ENCODE results near the gene GNPTG.

Gene GNPTG

DNA sequence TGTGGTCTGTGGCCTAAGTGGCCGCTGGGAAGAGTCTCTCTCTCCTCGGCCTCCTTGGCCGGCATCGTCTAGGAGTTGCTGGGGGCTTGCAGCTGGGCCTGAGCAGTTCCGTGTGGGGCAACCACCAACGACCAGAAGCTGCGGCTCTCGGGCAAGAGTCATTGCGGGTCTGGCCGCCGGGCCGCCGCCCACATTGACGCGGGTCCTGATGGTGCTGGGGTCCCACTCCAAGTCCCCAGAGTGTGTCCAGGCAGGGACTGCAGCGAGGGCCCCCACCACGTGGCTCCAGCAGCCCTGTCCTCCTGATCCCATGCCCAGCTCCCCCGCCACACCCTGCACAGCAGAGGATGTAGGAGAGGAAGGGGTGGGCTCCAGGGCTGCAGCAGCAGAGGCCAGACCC is 31.8 kb downstream of the GNPTG start:
- DNase-seq (ENCODE audit: insufficient read length, low spot score) = no peak
- no peak for TF ChIP-seq POLR2A (IDR thresholded peaks at IDR 0.05; ENCODE audit: low read depth, low read length)
- no peak for FAIRE-seq

DNA sequence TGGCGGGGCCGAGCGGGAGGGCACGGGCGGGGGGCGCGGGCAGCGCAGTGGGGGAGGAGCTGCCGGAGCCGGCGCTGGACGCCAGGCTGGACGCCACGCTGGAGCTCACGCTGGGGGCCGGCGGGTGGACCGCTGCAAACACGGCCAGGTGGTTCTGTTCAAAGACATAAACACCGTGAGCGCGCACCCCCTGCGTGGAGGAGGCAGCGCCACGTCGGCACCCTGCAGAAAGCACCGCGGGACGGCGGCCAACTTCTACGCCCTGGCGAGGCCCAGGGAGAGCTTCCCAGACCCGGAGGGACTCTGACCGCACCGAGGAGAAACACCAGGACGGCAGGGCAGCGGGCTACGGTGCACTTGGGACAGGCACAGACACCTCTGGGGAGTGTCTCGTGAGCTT is 33.5 kb downstream of the GNPTG start:
- TF ChIP-seq POLR2A (IDR thresholded peaks at IDR 0.05; ENCODE audit: low read depth, low read length) = no peak
- DNase-seq (ENCODE audit: insufficient read length, low spot score) (no peak), FAIRE-seq (no peak)

DNA sequence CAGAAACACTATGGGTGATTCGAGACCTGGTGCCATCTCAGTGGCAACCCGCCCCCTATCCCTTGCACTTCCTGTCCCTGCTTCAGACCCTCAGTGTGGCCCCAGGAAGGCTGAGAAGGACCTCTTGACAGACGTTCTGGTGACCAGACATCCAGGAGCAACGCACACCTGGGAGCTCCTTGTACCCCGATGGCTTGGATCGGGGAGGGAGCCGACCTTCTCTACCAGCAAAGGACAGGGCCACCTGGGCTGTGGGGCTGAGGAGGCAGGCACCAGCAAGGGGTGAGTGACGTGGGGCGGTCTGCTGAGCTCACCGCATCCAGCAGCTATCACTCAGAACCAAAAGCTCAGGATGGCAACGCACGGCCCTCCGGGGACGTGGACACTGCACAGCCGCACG is 35.6 kb downstream of the GNPTG start:
- no peak for FAIRE-seq
- no peak for DNase-seq (ENCODE audit: insufficient read length, low spot score)
- TF ChIP-seq POLR2A (IDR thresholded peaks at IDR 0.05; ENCODE audit: low read depth, low read length) = no peak

DNA sequence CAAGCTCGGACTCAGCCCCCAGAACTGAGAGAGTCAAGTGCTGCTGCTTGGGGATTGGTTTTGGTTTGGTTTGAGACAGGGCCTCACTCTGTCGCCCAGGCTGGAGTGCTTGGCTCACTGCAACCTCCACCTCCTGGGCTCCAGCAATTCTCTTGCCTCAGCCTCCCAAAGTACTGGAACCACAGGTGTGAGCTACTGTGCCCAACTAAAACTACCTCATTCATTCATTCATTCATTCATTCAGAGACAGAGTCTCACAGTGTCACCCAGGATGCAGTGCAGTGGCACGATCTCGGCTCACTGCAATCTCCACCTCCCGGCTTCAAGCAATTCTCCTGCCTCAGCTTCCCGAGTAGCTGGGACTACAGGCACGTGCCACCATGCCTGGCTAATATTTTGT is 38.0 kb downstream of the GNPTG start:
- no peak for DNase-seq (ENCODE audit: insufficient read length, low spot score)
- no peak for FAIRE-seq
- no peak for TF ChIP-seq POLR2A (IDR thresholded peaks at IDR 0.05; ENCODE audit: low read depth, low read length)

DNA sequence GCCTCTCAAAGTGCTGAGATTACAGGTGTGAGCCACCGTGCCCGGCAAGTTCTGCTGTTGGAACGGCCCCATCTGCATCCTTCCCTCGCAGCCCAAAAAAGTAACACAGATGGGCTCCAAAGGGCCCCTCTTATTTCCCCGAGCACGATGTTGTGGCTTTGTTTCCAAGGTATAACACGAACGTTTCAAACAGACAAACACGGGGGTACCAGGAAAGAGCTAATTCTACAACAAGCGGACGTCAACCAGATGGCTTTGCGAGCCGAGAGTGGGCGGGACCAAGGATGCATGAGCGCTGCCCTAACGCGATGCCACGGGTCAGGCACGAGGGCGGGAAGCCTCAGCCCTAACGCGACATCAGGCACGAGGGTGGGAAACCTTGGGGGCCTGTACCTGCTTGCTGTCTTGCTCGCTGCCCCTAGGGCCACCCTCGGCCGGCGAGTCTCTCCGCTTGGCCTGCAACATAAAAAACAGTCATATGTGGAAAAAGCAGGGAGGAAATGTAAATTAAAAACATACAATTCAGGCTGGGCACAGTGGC is 38.6 kb downstream of the GNPTG start:
- no peak for TF ChIP-seq POLR2A (IDR thresholded peaks at IDR 0.05; ENCODE audit: low read depth, low read length)
- DNase-seq (ENCODE audit: insufficient read length, low spot score) = no peak
- no peak for FAIRE-seq

DNA sequence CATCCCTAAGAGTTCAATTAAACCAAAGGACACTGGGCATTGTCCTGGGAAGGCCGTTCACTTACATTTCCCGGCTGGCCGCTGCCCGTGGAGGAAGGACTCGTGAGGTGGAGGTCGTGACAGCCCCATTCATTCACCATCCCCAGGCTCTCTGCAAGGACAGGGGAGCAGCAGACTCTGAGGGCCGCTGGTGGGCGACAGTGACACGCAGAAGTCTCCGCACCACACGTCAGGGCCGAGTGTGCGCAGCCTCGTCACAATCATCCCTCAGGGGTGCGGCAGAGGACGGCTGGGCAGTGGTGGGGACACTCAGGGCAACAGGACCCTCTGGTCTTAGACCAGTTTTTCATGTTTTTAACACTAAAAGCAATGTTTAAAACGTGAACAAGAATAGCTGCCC is 41.1 kb downstream of the GNPTG start:
- DNase-seq (ENCODE audit: insufficient read length, low spot score) (no peak), FAIRE-seq (no peak)
- TF ChIP-seq POLR2A (IDR thresholded peaks at IDR 0.05; ENCODE audit: low read depth, low read length) = no peak

DNA sequence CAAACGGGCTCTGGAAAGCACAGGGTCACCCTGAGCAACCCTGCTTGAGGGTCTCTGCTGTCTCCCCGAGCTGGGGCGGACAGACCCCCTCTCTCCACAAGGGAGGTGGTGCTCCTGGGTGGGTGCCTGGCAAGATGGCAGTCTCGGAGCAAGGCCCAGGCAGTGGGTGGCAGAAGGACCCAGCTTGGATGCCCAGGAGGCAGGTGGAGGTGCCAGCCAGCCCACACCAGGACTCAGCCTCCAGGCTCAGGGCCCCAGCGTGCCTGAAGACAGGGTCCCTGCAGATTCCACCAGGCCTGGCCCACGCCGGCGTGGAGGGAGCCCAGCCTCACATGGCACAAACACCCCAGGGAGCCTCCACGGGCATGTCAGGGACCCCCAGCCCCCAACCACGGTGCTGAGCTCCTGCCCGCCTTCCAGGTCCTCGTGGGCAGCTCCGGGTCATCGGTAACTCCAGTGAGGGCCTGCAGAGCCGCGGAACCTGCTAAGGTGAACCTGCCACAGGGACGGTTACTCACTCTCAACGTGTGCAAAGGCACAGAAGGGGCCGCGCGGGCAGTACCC is 42.0 kb downstream of the GNPTG start:
- DNase-seq (ENCODE audit: insufficient read length, low spot score) (no peak), FAIRE-seq (no peak)
- no peak for TF ChIP-seq POLR2A (IDR thresholded peaks at IDR 0.05; ENCODE audit: low read depth, low read length)

DNA sequence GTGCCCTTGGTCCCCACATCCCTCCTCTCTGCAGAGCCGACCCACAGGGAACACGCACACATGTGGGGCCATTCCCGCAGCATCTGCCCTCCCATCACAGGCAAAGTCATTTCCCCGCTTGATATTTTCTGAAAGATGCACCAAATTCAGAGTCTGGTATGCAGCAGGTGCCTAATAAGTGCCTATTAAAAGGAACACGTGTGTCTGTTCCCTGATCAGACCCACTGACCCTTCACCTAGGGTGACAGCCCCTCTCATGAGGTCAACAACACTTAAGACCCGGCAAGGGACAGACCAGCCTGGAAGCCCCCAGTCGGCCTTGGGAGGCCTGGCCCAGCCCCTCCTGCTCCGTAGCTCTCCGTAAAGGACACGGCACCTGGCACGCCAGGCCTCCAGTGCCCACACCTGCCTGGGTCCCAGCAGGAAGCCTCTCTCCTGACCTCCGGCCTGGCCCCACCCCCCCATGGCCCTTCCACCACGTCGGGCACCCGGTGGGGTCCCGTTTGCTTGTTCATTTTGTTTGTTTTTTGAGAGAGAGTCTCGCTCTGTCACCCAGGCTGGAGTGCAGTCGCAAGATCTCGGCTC is 42.7 kb downstream of the GNPTG start:
- no peak for TF ChIP-seq POLR2A (IDR thresholded peaks at IDR 0.05; ENCODE audit: low read depth, low read length)
- DNase-seq (ENCODE audit: insufficient read length, low spot score) = no peak
- FAIRE-seq = no peak

DNA sequence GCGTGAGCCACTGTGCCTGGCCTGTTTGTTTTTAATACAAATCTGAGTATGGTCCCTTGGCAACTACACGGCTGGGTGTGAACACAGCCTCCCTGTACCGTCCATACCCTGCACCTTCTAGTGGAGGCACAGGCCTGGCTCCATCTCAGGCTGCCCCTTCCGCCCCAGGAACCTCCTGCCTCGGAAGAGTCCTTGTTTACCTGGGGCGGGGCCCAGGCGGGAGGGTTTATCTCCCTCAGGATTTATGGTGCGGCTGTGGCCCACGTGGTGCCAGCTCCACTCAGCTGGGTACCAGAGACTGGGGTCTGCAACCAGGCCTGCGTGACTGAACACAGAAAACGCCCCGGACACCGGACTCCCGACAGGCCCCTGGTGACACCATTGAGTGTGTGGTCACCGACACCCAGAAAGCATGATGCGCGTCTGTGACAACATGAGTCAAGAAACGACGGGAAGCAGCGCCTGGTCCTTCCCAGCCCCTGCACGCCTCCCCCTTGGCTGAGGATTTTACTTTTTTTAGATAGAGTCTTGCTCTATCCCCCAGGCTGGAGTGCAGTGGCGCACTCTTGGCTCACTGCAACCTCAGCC is 43.8 kb downstream of the GNPTG start:
- DNase-seq (ENCODE audit: insufficient read length, low spot score) = no peak
- no peak for TF ChIP-seq POLR2A (IDR thresholded peaks at IDR 0.05; ENCODE audit: low read depth, low read length)
- FAIRE-seq = no peak

DNA sequence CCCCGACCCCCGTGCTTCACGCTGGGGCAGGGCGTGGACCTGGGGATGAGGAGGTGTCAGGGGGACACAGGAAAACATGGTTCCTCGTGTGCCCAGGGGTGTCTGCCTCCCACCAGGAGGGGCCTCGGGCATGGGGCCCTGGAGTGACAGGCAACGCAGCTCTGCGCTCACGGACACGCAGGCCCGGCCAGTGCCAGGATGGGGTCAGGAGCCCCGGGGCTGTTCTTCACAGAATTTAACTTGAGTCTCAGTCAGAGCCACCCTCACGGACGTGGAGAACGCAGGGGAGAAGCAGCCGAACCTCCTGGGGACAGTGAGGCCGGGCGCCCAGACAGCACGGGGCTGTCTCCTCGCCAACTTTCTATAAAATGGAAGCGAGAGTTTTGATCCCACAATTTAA is 46.0 kb downstream of the GNPTG start:
- FAIRE-seq (no peak), DNase-seq (ENCODE audit: insufficient read length, low spot score) (no peak)
- TF ChIP-seq POLR2A (IDR thresholded peaks at IDR 0.05; ENCODE audit: low read depth, low read length) = no peak

DNA sequence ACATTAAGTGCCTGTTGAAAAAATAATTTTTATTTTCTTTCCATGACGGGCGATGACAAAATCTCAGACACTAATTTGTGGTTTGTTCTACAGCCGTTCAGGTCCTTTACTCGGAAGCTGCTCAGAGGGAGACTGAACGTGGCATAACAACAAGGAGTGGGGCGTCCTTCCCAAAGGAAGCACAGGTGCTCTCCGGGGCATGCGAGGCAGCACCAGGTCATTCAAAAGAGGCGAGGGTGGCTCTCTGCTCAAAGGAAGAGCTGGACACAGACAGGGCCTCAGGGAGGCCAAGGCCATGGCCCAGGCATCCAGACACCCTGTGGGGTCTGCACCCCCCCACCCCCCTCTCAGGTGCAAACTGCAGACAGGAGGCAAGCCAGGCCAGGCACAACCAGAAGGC is 46.6 kb downstream of the GNPTG start:
- TF ChIP-seq POLR2A (IDR thresholded peaks at IDR 0.05; ENCODE audit: low read depth, low read length) = no peak
- DNase-seq (ENCODE audit: insufficient read length, low spot score) (no peak), FAIRE-seq (no peak)

DNA sequence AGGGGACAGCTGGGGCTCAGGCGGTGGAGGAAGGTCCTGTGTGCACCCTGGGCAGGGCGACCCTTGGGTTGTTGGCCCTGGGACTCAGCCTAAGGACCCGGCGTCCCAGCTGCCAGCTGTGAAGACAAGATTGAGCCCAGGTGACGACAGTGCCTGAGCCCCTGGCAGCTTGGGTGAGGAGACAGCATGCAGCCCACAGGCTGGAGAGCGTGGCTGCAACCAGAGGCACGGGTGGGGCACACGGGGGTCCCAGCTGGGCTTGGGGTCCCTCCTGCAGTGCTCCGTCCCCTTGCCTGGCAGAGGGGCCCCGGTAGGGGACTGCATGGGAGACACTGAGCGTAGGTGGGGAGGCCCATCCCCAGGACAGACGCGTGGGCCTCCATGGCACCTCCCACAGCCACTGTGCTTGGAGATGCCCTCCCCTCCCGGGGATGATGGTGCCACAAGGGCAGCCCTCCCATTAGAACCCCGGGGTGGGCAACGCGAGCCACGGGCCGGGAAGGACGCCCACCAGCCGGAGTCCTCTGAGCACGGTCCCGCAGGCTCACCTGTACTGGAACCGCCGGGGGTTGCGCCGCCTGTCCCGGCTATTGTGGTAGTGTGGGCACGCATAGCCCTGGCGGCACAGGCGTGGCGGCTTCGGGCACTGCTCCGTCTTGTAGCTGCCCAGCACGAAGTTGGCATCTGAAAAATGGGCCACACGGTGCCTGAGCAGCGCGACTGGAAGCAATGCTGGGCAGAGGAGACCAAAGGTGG is 47.3 kb downstream of the GNPTG start:
- DNase-seq (ENCODE audit: insufficient read length, low spot score) (no peak), FAIRE-seq (no peak)
- TF ChIP-seq POLR2A (IDR thresholded peaks at IDR 0.05; ENCODE audit: low read depth, low read length) = no peak

DNA sequence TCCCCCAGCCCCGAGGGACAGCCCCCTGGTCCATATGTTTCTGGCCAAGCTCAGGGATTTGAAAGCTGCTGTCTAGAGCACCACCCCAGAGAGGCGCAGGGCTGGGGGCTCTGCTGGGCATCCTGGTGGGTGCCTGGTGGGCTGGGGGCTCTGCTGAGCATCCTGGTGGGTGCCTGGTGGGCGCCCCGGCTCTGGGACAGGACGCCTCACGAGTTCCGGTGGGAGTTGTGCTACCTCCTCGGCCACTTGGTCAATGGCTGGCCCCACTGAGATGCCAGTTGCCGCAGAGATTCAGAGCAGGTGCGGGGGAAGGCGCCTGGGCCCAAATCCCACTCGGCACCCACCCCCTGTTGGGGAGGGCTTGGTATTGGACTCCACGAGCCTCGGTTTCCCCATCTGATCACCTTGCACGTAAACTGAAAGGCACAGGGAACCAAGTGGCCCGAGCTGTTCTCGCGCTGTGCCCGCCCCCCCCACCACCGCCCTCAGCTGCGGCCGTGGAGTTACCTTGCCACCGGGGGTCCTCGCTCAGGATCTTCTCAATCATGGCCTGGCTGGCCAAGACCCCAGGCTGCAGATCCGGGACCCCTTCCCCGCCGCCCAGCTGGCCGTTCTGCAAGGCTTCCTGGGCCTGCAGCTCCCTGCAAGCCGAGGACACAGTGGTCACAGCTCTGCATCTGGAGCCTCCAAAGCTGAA is 49.5 kb downstream of the GNPTG start:
- DNase-seq (ENCODE audit: insufficient read length, low spot score) (no peak), FAIRE-seq (no peak)
- TF ChIP-seq POLR2A (IDR thresholded peaks at IDR 0.05; ENCODE audit: low read depth, low read length) = no peak

DNA sequence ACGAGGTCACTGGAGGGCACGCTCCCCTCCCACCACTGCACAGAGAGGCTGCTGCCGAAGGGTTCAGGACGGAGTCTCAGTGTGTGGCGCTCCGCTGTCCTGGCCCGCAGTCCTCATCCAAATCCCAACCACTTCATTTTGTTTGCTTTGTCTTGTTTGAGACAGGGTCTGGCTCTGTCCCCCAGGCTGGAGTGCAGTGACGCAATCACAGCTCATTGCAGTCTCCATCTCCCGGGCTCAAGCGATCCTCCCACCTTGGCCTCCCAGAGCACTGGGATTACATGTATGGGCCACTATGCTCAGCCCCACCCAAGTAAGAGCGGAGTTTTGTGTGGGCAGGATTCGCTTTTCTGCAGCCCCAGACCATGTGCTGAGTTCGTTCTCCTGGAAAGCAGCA is 50.0 kb downstream of the GNPTG start:
- no peak for TF ChIP-seq POLR2A (IDR thresholded peaks at IDR 0.05; ENCODE audit: low read depth, low read length)
- FAIRE-seq (no peak), DNase-seq (ENCODE audit: insufficient read length, low spot score) (no peak)
